Esophagus muscularis mucosa (tissue), 4 donors: Measurements from ENCODE around the gene TXNDC16. TPM values are rescaled to one million over a fixed set of nuclear protein-coding genes. Genes with fewer than 3 reads are reported as not detected.

ENCODE experiments used
- DNase-seq: peaks from one replicate; pipeline ENCODE4 v3.0.0-alpha.2; 2017; ENCODE audit errors: extremely low spot score
- H3K27ac ChIP-seq, 4 donors: fragments of 200-600 bp; sonication (generic); replicated peaks in 1 of 4; 1 replicate in 3 of 4; 2 replicates in 1 of 4; pipeline ENCODE4 v1.5.1; 2016 to 2019; ENCODE audit warnings: mild to moderate bottlenecking in 1 of 4
- H3K27me3 ChIP-seq, 4 donors: fragments of 200-600 bp; sonication (generic); one replicate each; pipeline versions ENCODE4 v1.5.1 to v1.6.0; 2016 to 2019
- H3K36me3 ChIP-seq, 4 donors: fragments of 200-600 bp; sonication (generic); one replicate each; pipeline ENCODE4 v1.5.1; 2016 to 2019
- H3K4me1 ChIP-seq, 4 donors: fragments of 200-600 bp; sonication (generic); one replicate each; pipeline ENCODE4 v1.5.1; 2016 to 2019
- H3K4me3 ChIP-seq, 4 donors: fragments of 200-600 bp; sonication (generic); 1 replicate in 2 of 4; 2 replicates in 2 of 4; pipeline ENCODE4 v1.5.1; 2016 to 2019; ENCODE audit warnings: mild to moderate bottlenecking in 4 of 4, moderate library complexity in 1 of 4
- H3K9me3 ChIP-seq, 4 donors: fragments of 200-600 bp; sonication (generic); 1 replicate in 3 of 4; 2 replicates in 1 of 4; pipeline ENCODE4 v1.5.1; 2016 to 2019
- EP300 ChIP-seq: sonication (generic); formaldehyde crosslinking; IDR thresholded peaks from one replicate; pipeline ENCODE4 v1.6.1; 2017; ENCODE audit warnings: antibody characterized with exemption
- POLR2A ChIP-seq: fragments of 450-650 bp; IDR thresholded peaks from one replicate; pipeline ENCODE4 v1.6.1; 2017; ENCODE audit warnings: antibody characterized with exemption, moderate library complexity, mild to moderate bottlenecking, low read depth
- POLR2AphosphoS5 ChIP-seq, 2 donors: sonication (generic); formaldehyde crosslinking; IDR thresholded peaks; one replicate each; pipeline ENCODE4 v1.6.1; 2017; ENCODE audit warnings: antibody characterized with exemption in 2 of 2
- WGBS: methylation state at CpG from one replicate; pipeline ENCODE4 v1.1.5; 2018; 5-methylcytosine and 5-hydroxymethylcytosine counted together
- intact Hi-C: fragments of 100-400 bp; cut with DNase I; formaldehyde crosslinking; loops from one replicate; pipeline ENCODE4 v1.15.1; 2023
- total RNA-seq, 4 donors: library from RNA; depleted of rRNA; stranded (reverse); fragments of >200 nt; gene quantifications; one replicate each; pipeline versions ENCODE4 v1.1.0 to v1.2.1, GENCODE V29; 2016
- TF ChIP-seq, protein P1 (sequence below), 3 experiments: fragments of 200-600 bp in 2 of 3; fragments of 450-650 bp in 1 of 3; sonication (generic) in 2 of 3; IDR thresholded peaks; one replicate each; pipeline ENCODE4 v1.5.1; 2017 to 2019; ENCODE audit warnings: antibody characterized with exemption in 3 of 3, mild to moderate bottlenecking in 2 of 3, moderate library complexity in 1 of 3

The TXNDC16 gene
- total RNA-seq, 4 donors from 2014 or later = 6.5 to 12.5 (median 11.8) TPM

DNA sequence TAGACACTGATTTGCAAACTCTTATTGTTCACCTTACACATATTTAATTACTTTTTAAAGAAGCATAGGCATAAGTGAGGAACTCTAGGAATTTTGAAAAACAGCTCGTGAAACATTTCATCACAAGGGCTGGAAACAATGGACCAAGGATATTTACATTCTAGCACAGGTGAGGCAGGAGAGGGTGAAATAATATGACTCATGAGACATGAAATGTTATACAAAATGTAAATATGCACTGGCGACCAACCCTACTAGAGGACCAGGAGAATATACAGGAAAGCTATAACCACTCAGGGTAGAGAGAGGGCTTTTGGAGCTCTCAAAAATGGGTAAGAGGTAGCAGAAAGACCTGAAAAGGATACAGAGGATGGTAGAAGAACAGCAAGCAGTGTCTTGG lies 122.9 kb downstream of the TXNDC16 start:
- 94% methylated on average over 2 of the region's 2 CpGs for WGBS
- Histone ChIP-seq H3K27ac (no peak overlapping the region), H3K9me3 (no peaks in the 10 kb centered on the region), H3K36me3 (peaks cover 0 to 14% (median 5%) of the 10 kb centered on the region in 4 donors), H3K27me3 (no peaks in the 10 kb centered on the region), H3K4me1 (no peaks in the 10 kb centered on the region), H3K4me3 (no peak overlapping the region)
- DNase-seq = no peak
- intact Hi-C loops = no loop called here
- TF ChIP-seq EP300 (no peak), POLR2AphosphoS5 (IDR thresholded peaks at IDR 0.05) (no peak), POLR2A (no peak)
- TF ChIP-seq, protein P1, sequence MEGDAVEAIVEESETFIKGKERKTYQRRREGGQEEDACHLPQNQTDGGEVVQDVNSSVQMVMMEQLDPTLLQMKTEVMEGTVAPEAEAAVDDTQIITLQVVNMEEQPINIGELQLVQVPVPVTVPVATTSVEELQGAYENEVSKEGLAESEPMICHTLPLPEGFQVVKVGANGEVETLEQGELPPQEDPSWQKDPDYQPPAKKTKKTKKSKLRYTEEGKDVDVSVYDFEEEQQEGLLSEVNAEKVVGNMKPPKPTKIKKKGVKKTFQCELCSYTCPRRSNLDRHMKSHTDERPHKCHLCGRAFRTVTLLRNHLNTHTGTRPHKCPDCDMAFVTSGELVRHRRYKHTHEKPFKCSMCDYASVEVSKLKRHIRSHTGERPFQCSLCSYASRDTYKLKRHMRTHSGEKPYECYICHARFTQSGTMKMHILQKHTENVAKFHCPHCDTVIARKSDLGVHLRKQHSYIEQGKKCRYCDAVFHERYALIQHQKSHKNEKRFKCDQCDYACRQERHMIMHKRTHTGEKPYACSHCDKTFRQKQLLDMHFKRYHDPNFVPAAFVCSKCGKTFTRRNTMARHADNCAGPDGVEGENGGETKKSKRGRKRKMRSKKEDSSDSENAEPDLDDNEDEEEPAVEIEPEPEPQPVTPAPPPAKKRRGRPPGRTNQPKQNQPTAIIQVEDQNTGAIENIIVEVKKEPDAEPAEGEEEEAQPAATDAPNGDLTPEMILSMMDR (IDR thresholded peaks at IDR 0.05) = no peak

DNA sequence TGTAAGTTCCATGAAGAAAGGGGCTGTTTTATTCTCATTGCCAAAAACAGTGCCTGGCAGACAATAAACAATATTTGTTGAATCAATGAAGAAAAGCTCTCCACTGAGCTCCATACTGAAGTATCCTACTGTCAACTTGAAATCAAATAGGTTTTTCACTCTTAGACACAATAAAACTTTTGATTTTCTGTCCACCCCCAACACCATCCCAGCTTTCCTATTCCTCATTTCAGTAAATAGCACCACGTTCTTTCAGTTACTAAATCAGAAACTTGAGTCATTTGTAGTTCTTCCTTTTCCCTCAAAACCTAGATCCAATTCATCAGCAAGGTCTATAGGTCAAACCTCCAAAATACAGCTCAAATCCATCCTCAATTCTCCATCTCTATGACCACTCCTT lies 124.8 kb downstream of the TXNDC16 start:
- 84% methylated on average over 1 of the region's 1 CpG for WGBS
- TF ChIP-seq POLR2AphosphoS5 (IDR thresholded peaks at IDR 0.05) (no peak), POLR2A (no peak)

GRCh38 chr14:52422650-52423356 lies 129.5 kb downstream of the TXNDC16 start:
- WGBS = 72% methylated on average over 2 of the region's 2 CpGs
- DNase-seq = no peak
- no peak overlapping the region for H3K4me3 ChIP-seq
- TF ChIP-seq POLR2AphosphoS5 (IDR thresholded peaks at IDR 0.05) (no peak), EP300 (no peak), POLR2A (no peak)
- TF ChIP-seq, protein P1 (IDR thresholded peaks at IDR 0.05) = no peak
- H3K27me3 ChIP-seq = no peaks in the 10 kb centered on the region
- no peaks in the 10 kb centered on the region for H3K4me1 ChIP-seq
- no peaks in the 10 kb centered on the region for H3K36me3 ChIP-seq
- H3K9me3 ChIP-seq = no peaks in the 10 kb centered on the region
- no peak overlapping the region for H3K27ac ChIP-seq
- intact Hi-C loops = no loop called here

More for the DNA sequence above, 124.8 kb downstream of the TXNDC16 start:
- H3K4me1 ChIP-seq = no peaks in the 10 kb centered on the region
- peaks cover 0 to 14% (median 5%) of the 10 kb centered on the region in 4 donors for H3K36me3 ChIP-seq
- no peak overlapping the region for H3K27ac ChIP-seq
- no peaks in the 10 kb centered on the region for H3K9me3 ChIP-seq
- DNase-seq = no peak
- H3K4me3 ChIP-seq = no peak overlapping the region
- intact Hi-C loops = no loop called here
- H3K27me3 ChIP-seq = no peaks in the 10 kb centered on the region

DNA sequence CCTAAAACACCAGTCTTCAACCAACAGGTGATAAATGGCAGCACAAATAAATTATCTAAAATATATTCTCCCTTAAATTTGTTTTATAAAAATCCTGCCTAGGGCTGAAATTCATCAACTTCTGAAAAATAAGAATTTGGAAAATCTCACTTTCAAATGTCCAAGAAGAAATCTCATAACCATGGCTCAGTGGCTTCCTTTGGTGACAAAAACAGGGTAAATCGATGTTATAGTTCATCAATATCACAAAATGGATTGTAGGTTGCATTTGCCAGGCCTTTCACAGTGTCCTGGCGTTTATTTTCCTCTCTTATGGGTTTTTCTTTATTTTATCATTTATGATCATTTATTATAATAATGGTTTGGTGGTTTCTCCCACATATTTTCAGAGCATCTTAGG lies 135.2 kb downstream of the TXNDC16 start:
- TF ChIP-seq, protein P1 (IDR thresholded peaks at IDR 0.05) = no peak
- TF ChIP-seq POLR2AphosphoS5 (IDR thresholded peaks at IDR 0.05) (no peak), EP300 (no peak), POLR2A (no peak)
- Histone ChIP-seq H3K4me3 (no peak overlapping the region), H3K36me3 (no peaks in the 10 kb centered on the region), H3K27me3 (no peaks in the 10 kb centered on the region), H3K4me1 (peaks cover 0 to 3% (median 0%) of the 10 kb centered on the region in 4 donors), H3K27ac (no peak overlapping the region), H3K9me3 (no peaks in the 10 kb centered on the region)
- 95% methylated on average over 2 of the region's 2 CpGs for WGBS
- DNase-seq = no peak
- intact Hi-C loops = no loop called here

GRCh38 chr14:52413729-52414408 lies 138.4 kb downstream of the TXNDC16 start:
- WGBS = 78% methylated on average over 7 of the region's 7 CpGs
- H3K4me3 ChIP-seq = peak overlapping the region in 1 of 4 donors; percentile 34

More at GRCh38 chr14:52413729-52414408, 138.4 kb downstream of the TXNDC16 start:
- Histone ChIP-seq H3K36me3 (no peaks in the 10 kb centered on the region), H3K9me3 (no peaks in the 10 kb centered on the region), H3K4me1 (peaks cover 0 to 3% (median 0%) of the 10 kb centered on the region in 4 donors), H3K27ac (no peak overlapping the region), H3K27me3 (no peaks in the 10 kb centered on the region)
- intact Hi-C loops = no loop called here
- TF ChIP-seq POLR2A (no peak), POLR2AphosphoS5 (IDR thresholded peaks at IDR 0.05) (no peak), EP300 (no peak)
- TF ChIP-seq, protein P1 (IDR thresholded peaks at IDR 0.05) = no peak
- DNase-seq = no peak
